DOHH2 (cell line): Measurements from ENCODE around the gene KIF22.

Experiments
- H3F3A ChIP-seq: fragments of 200-600 bp; sonication (generic), shearing (Covaris generic); 2 replicates; pipeline ENCODE4 v1.6.0; 2016; ENCODE audit warnings: antibody characterized with exemption, mild to moderate bottlenecking; ENCODE audit not compliant: control insufficient read depth, insufficient read depth
- H3K27ac ChIP-seq: fragments of 200-600 bp; sonication (generic); 2 replicates; pipeline ENCODE4 v1.5.1; 2014; ENCODE audit warnings: low read depth, mild to moderate bottlenecking, low read length, moderate library complexity
- H3K27me3 ChIP-seq: fragments of 200-600 bp; sonication (generic); 2 replicates; pipeline ENCODE4 v1.6.1; 2014; ENCODE audit warnings: mild to moderate bottlenecking, low read length, mixed read lengths; ENCODE audit not compliant: control insufficient read depth
- H3K36me3 ChIP-seq: fragments of 200-600 bp; sonication (generic); 2 replicates; pipeline ENCODE4 v1.6.1; 2014; ENCODE audit warnings: mild to moderate bottlenecking, low read length, moderate library complexity, mixed read lengths; ENCODE audit not compliant: control insufficient read depth
- H3K4me1 ChIP-seq: fragments of 200-600 bp; sonication (generic); 2 replicates; pipeline ENCODE4 v1.6.1; 2014; ENCODE audit warnings: mild to moderate bottlenecking, low read length, mixed read lengths; ENCODE audit not compliant: control insufficient read depth
- H3K4me2 ChIP-seq: fragments of 200-600 bp; sonication (generic); 2 replicates; pipeline ENCODE4 v1.6.0; 2014; ENCODE audit warnings: mild to moderate bottlenecking, low read length, moderate library complexity
- H3K4me3 ChIP-seq: fragments of 200-600 bp; sonication (generic); 2 replicates; pipeline ENCODE4 v1.5.1; 2014; ENCODE audit warnings: mild to moderate bottlenecking, low read length, mixed read lengths
- H3K79me2 ChIP-seq: fragments of 200-600 bp; sonication (generic); 2 replicates; pipeline ENCODE4 v1.6.1; 2014; ENCODE audit warnings: mild to moderate bottlenecking, low read length, mixed read lengths; ENCODE audit not compliant: control insufficient read depth
- H3K9me2 ChIP-seq: fragments of 200-600 bp; sonication (generic); replicated peaks from 2 replicates; pipeline ENCODE4 v1.6.1; 2014; ENCODE audit warnings: mild to moderate bottlenecking, low read length, mixed read lengths; ENCODE audit not compliant: control insufficient read depth
- H3K9me3 ChIP-seq: fragments of 200-600 bp; sonication (generic); 2 replicates; pipeline ENCODE4 v1.6.1; 2014; ENCODE audit warnings: antibody characterized with exemption, low read length, mixed read lengths; ENCODE audit not compliant: control insufficient read depth, insufficient read depth
- H4K20me1 ChIP-seq: fragments of 200-600 bp; sonication (generic); 2 replicates; pipeline ENCODE4 v1.6.0; 2014; ENCODE audit warnings: low read depth, mild to moderate bottlenecking, antibody characterized with exemption, low read length, moderate library complexity; ENCODE audit not compliant: control insufficient read depth, insufficient read depth
- CTCF ChIP-seq: fragments of 200-600 bp; sonication (generic); IDR thresholded peaks from one replicate; pipeline ENCODE4 v1.5.1; 2014; ENCODE audit warnings: antibody characterized with exemption, mild to moderate bottlenecking, low read depth, low read length; ENCODE audit not compliant: poor library complexity, severe bottlenecking
- EZH2phosphoT487 ChIP-seq: fragments of 200-600 bp; sonication (generic); IDR thresholded peaks from 2 replicates; pipeline ENCODE4 v1.6.1; 2017; ENCODE audit warnings: borderline replicate concordance, mild to moderate bottlenecking, antibody characterized with exemption, low read length, moderate library complexity, mixed read lengths

The KIF22 gene

DNA sequence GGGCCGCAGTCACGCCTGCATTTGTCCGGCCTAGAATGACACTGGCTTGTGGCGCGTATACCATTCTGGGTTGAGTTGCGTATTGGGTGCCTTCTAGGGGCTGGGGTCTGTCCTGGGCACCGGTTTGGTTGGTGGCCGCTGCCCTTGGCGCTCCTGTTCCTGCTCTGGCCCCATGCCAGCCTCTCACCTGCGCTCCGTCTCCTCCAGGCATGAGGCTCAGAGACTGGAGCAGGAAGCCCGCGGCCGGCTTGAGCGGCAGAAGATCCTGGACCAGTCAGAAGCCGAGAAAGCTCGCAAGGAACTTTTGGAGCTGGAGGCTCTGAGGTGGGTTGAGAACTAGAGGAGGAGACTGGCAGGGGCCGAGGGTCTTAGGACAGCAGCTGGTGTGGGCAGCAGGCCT, 55.1 kb downstream of the KIF22 start:
- Histone ChIP-seq H3K9me2 (no peaks in the 10 kb centered on the region), H3F3A (no peaks in the 10 kb centered on the region), H3K36me3 (no peaks in the 10 kb centered on the region), H3K4me1 (no peaks in the 10 kb centered on the region), H3K4me3 (no peak overlapping the region), H3K79me2 (no peaks in the 10 kb centered on the region), H4K20me1 (no peaks in the 10 kb centered on the region), H3K4me2 (no peak overlapping the region), H3K27me3 (no peaks in the 10 kb centered on the region), H3K9me3 (no peaks in the 10 kb centered on the region), H3K27ac (no peak overlapping the region)
- no peak for TF ChIP-seq EZH2phosphoT487
- TF ChIP-seq CTCF = no peak

DNA sequence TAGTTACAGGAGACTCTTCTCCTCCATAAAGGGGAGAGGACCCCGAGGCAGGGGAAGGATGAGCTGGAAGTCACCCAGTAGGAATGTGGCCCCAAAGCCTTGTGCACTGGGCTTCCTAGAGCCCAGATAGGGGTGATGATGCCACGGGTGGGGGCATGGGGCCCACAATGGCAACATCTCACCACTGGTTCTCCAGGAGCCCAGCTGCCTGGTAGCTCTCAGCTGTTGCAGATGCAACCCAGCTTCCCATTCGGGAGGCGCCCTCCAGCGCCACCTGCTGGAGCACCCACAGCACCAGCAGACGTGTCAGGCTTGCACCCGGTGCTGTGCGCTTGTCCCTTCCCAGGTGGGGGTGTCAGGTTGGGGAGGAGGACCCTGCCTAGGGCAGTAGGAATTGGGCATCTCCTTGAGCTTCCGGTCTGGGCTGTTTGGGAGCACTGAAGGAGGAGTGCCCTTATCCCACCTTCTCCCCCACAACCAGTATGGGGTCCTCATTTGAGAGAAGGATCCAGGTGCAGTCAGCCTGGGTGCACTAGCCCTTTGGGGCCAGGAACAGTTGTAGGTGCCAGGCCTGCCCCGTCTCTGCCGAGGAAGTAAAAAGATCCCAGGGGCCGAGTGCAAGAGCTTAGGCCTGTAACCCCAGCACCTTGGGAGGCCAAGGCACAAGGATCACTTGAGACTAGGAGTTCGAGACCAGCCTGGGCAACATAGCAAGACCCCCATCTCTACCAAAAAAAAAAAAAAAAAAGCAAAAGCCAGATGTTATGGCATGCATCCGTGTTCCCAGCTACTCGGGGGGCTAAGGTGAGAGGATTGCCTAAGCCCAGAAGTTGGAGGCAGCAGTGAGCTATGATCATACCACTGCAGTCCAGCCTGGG, 58.1 kb downstream of the KIF22 start:
- Histone ChIP-seq H3K79me2 (no peaks in the 10 kb centered on the region), H3K4me3 (no peak overlapping the region), H3K9me3 (no peaks in the 10 kb centered on the region), H3K36me3 (no peaks in the 10 kb centered on the region), H3K27ac (no peak overlapping the region), H3K4me1 (no peaks in the 10 kb centered on the region), H3K9me2 (no peaks in the 10 kb centered on the region), H4K20me1 (no peaks in the 10 kb centered on the region), H3K27me3 (no peaks in the 10 kb centered on the region), H3K4me2 (no peak overlapping the region), H3F3A (no peaks in the 10 kb centered on the region)
- no peak for TF ChIP-seq EZH2phosphoT487
- peak; percentile 94 for TF ChIP-seq CTCF

- no peaks in the 10 kb centered on the region for H3K79me2 ChIP-seq
- H3K27me3 ChIP-seq = no peaks in the 10 kb centered on the region
- H3F3A ChIP-seq = no peaks in the 10 kb centered on the region
- H3K9me3 ChIP-seq = no peaks in the 10 kb centered on the region
- no peak overlapping the region for H3K4me3 ChIP-seq
- no peaks in the 10 kb centered on the region for H3K36me3 ChIP-seq
- no peaks in the 10 kb centered on the region for H4K20me1 ChIP-seq
- no peak for TF ChIP-seq EZH2phosphoT487
- TF ChIP-seq CTCF = no peak
- no peaks in the 10 kb centered on the region for H3K4me1 ChIP-seq
- H3K9me2 ChIP-seq = no peaks in the 10 kb centered on the region
- no peak overlapping the region for H3K27ac ChIP-seq
- no peak overlapping the region for H3K4me2 ChIP-seq
Measured at GRCh38 chr16:29849505-29849904, 59.0 kb downstream of the KIF22 start.
